ENCODE measurements around the gene TSPAN33.

DNA sequence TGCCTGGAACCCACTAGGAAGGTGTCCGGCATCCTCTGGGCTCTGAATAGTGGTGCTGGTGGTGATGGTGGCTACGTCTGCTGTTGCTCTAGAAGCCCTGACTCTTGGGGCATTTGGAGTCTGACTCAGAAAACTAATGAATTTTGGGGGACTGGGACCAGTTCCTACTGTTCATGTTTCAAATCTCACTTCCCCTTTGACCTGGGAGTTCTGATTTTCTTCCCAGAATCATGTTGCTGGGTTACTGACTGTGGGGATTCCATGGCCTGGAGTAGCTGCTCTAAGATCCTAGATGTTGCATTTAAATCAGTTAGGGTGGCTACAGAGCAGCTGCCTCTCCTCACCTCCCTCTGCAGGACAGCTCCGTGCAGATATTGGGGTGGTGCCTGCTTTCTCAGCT lies 3.2 kb downstream of the TSPAN33 start:
- TF ChIP-seq POLR2A (IDR thresholded peaks at IDR 0.05; ENCODE audit: low read length), result no peak
- TF ChIP-seq GATA1 (IDR thresholded peaks at IDR 0.05; ENCODE audit: low read depth, low read length), result no peak

Data from erythroblast (primary cell).